GM21717 (cell line): Measurements from ENCODE around the gene MED9.
"Not testable (repeated sequence)": the region's sequence is repeated elsewhere in the genome, so short reads cannot be mapped to it uniquely, and the experiment has no call there.

ENCODE experiments used
- ATAC-seq: cut with Tn5 transposase; IDR thresholded peaks from one replicate; pipeline ENCODE4 v1.9.1; 2021; ENCODE audit warnings: mild to moderate bottlenecking, moderate library complexity; ENCODE audit not compliant: unreplicated experiment

MED9 gene

GRCh38 chr17:17454700-17455099, 22.1 kb upstream of the MED9 start:
- ATAC-seq: not testable (repeated sequence)

DNA sequence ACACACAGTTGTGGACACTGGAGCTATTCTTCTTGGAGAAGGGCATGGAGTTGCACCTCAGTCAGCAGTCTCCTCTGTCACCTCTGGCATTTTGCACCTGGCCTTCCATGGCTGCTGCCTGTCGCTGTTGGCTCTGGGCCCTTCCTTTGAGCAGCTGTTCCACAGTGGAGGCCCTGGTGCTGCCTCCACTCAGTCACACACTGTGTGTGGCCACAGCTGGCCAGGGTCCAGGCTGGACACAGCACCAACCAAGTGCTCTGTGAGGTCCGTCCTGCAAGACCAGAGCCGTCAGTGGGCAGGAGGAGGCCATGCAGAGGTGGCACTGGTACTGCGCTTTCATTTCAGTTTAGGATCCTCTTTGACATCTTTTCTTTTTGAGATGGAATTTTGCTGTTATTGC, 21.6 kb upstream of the MED9 start:
- ATAC-seq: no peak

DNA sequence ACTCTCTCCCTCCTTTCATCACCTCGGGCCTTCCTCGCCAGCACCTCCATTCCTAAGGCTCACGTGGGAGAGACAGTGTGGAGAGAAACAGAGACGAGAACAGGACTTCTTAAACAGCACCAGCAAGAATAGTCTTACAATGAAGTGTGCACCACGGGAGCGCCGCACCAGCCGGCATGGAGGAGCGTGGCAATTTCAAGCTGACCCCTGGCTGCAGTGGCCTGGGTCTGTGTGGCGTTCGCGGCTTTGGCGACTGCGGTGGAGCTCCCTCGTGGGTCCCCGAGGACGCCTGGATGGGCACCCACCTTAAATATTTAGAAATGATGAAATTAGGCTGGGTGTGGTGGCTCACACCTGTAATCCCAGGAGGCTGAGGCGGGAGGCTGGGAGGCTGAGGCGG, 20.5 kb upstream of the MED9 start:
- no peak for ATAC-seq

GRCh38 chr17:17457680-17458079, 19.1 kb upstream of the MED9 start:
- ATAC-seq: no peak

GRCh38 chr17:17460038-17460437, 16.8 kb upstream of the MED9 start:
- ATAC-seq: no peak

DNA sequence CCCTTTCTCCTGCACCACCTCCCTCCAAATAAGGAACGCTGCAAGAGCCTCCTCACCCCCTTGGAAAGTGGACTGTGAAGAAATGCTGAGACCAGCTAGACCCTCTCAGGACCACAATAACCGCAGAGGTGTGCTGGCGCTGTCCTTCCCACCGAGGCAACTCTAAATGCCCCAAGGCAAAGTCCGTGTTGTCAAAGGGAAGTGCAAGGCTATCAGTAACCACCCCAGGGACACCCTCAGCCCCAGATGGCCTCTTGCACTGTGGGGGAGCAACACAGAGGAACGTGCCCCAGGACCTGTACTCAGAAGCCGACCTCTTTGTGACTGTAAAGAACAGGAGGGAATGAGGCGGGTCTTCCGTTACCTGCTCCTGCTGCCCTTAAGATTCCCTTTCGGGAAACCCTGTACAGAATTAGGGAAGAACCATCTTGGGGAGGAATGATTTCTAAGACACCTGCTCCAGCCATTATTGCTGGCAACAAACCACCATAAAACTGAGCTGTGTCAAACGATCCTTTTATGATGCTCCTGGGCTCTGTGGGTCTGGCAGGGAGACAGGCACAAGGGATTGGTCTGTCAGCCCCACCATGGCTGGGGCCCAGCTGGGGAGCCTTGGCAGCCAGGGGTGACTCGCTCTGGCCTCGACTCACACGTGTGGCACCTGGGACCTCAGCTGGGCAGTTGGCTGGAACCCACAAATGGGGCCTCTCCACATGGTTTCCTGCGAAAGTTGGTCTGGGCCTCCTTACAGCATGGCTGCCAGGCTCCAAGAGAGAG, 14.6 kb upstream of the MED9 start:
- no peak for ATAC-seq

DNA sequence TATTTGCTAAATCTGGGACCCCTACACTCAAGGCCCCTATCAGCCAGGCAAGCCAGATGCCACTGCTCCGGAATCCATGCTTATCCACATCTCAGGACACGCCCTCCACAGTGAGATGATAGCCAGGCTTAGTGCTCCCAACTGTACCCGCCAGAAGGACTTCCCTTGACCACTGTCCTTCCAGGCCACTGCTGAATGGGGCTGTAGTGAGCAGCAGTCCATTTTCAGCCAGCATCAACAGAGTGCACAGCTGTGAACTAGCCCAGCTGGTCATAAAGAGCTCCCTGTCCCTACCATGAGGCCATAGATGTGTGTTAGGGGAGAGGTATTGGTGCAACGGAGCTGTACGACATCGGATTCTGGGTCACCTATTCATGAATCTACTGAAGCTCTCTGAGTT, 13.0 kb upstream of the MED9 start:
- ATAC-seq: no peak

DNA sequence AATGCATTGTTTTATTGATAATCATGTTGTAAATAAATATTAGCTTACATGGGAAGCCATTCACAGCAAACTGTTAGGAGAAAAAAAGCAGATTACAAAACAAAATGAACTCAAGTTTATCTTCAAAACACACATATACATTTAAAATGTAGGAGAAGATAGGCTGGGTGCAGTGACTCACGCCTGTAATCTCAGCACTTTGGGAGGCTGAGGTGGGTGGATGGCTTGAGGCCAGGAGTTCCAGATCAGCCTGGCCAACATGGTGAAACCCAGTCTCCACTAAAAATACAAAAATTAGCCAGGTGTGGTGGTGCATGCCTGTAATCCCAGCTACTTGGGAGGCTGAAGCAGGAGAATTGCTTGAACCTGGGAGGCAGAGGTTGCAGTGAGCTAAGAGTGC, 10.9 kb upstream of the MED9 start:
- not testable (repeated sequence) for ATAC-seq

GRCh38 chr17:17466511-17466910, 10.3 kb upstream of the MED9 start:
- no peak for ATAC-seq

DNA sequence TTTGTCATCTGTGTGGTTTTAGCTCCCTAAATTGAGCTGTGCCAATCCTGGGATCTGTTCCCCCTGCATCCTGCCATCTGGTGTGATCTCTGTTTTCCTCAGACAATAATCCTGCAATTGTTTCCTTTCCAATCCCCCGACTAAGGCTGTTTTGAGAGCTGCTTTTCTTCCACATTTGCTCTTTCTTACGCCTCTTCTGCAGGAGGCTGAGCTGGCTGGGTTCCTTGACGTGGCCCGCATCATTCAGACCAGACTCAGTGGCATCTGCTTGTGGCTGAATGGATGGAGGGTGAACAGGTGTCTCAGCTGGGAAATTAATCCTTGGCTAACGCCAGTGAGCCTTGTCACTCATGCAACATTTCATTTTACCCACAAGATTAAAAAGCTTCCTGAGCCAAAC, 9.8 kb upstream of the MED9 start:
- ATAC-seq: no peak

DNA sequence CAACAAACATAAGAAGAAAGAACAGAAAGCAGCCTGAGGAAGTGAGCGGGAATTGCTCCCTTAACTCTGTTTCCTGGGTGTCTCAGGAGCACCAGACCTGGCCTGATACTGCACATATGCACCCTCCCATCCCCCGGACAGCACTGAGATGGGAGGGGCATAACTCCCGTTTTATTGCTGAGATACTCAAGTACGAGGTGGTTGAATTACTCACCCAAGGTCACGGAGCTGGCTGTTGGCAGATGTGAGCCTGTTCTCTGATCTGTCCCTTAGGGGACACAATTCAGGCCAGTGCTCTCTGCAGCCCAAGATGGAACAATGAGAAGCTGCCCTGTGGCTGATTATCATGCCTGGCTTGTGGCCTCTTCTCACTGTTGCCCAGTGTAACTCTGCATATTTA, 9.1 kb upstream of the MED9 start:
- ATAC-seq: no peak

GRCh38 chr17:17468217-17469010, 8.4 kb upstream of the MED9 start:
- no peak for ATAC-seq

GRCh38 chr17:17469358-17469757, 7.4 kb upstream of the MED9 start:
- ATAC-seq: no peak

DNA sequence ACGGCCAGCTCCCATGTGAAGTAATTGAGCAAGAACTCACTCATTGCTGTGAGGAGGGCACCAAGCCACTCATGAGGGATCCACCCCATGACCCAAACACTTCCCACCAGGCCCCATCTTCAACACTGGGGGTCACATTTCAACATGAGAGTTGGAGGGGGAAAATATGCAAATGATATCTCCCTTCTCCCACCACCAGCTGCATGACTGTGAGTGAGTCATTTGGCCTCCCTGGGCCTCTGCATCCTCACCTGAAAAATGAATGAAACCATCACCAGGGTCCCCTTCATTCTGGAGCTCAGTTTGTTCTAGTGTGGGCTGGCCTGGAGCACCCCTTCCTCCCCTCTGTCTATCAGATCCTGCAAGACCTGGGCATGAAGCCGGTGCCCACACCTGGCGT, 6.8 kb upstream of the MED9 start:
- ATAC-seq: no peak

- no peak for ATAC-seq
Observed at GRCh38 chr17:17472333-17472920, 4.4 kb upstream of the MED9 start.

DNA sequence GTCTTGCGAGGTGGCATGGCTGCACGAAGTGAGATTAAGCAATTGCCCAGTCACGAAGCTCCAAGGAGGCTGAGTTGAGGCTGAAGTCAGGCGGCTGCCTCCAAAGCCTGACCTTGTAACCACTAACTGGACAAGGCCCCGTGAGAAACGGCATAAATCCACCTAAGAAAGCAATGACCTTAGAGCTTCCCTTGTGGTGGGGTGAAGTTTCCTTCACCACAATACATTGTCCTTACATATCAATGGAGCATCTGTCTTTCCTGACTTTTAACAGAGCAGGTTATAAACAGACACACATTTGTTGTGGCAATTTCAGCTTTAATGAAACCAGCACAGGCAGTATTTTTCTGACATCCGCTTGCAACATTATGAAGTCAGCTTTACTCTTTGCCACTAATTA, 2.5 kb upstream of the MED9 start:
- no peak for ATAC-seq

DNA sequence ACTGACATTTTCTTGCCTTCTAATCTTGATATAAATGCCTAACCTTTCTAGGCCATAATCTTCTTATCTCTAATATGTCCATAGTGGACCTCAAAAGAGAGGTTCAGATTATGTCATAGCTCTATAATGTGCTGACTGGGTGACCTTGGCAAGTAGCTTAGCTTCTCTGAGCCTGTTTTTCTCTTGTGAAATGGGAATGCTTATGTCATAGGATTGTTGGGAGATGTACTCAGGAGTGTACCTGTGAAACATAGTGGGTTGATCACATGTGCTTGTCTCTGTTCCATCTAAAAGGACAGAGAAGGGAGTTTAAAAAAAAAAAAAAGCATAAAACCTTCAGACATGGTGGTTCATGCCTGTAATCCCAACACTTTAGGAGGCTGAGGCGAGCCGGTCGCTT, 2.4 kb downstream of the MED9 start:
- no peak for ATAC-seq

DNA sequence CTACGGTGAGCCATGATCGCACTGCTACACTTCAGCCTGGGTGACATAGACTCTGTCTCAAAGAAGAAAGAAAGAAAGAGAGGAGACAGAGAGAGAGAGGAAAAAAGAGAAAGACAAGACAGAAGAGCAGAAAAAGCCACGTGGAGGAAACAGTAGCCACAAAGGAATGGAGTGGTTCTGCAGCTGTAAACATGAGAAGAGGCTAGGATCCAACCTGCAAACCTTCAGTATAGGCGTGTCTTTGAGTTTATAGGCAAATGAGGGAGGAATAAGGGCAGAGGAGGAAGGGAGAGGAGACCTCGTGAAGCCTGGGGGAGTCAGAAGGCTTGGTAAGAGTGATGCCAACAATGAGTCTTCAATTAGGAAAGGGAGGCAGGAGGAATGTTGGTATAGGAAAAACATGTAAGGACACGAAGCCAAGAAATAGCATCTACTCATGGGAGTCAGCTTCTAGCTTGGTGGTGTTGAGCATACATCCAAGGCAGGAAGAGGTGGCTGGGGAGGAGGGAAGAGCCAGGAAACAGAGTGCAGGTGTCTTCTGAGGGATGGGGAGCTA, 3.9 kb downstream of the MED9 start:
- no peak for ATAC-seq

- no peak for ATAC-seq
Observed at GRCh38 chr17:17481860-17482259, 5.1 kb downstream of the MED9 start.

DNA sequence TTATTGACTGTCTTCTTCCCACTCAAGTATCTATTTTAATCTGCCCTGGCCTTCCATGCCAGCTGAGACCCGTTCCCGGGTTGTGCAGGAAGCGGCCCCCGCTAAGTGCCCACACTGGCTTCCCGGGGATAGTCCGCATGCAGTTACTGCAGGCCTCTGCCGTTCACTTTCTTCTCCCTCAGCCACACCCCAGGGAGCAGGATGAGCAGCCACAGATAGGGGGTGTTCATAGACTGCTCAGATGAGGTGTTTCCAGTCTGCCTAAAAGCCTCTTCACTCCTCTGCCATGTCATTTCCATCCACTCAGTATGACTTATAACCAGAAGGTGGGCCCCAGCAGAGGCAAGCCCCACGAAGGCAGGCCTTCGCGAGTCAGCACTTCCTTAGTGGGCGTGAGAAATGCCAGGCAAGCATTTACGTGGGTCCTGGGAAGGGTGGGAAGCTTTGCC, 7.7 kb downstream of the MED9 start:
- ATAC-seq: no peak

- ATAC-seq: no peak
Observed at GRCh38 chr17:17485420-17485819, 8.6 kb downstream of the MED9 start.

- ATAC-seq: not testable (repeated sequence)
Observed at GRCh38 chr17:17486416-17486815, 9.6 kb downstream of the MED9 start.
